ENCODE results near the gene ULK4.
A peak's percentile ranks its signal among the peaks of the same experiment; 100 is the strongest.

Gene ULK4

GRCh38 chr3:41961751-41962679, at the start of gene ULK4:
ULK4 (minus strand) TSS chr3:41962103; CDS start chr3:41954759, 7,344 bp downstream.
- Histone ChIP-seq H3K36me3 (ENCODE audit: insufficient read depth, low read length) (no peaks in the 10 kb centered on the region), H3K4me1 (ENCODE audit: insufficient read depth, low read length) (no peaks in the 10 kb centered on the region), H3K9ac (ENCODE audit: low read depth, low read length) (peak within 1 kb of the TSS; percentile 76; the same call in 1 of the 2 replicates), H3K9me3 (ENCODE audit: control insufficient read depth, insufficient read depth, low read length) (no peaks in the 10 kb centered on the region)

- no peaks in the 10 kb centered on the region for H3K9me3 ChIP-seq (ENCODE audit: control insufficient read depth, insufficient read depth, low read length)
- H3K9ac ChIP-seq (ENCODE audit: low read depth, low read length) = no peak overlapping the region
- H3K4me1 ChIP-seq (ENCODE audit: insufficient read depth, low read length) = 0 out of 2 replicates have a peak, but pooled peaks cover 5% of the 10 kb centered on the region
- H3K36me3 ChIP-seq (ENCODE audit: insufficient read depth, low read length) = no peaks in the 10 kb centered on the region
These were observed 48.6 kb upstream of the ULK4 start for GRCh38 chr3:42010530-42010929.

GRCh38 chr3:42009456-42009855, 47.6 kb upstream of the ULK4 start:
- Histone ChIP-seq H3K9me3 (ENCODE audit: control insufficient read depth, insufficient read depth, low read length) (no peaks in the 10 kb centered on the region), H3K4me1 (ENCODE audit: insufficient read depth, low read length) (0 out of 2 replicates have a peak, but pooled peaks cover 5% of the 10 kb centered on the region), H3K9ac (ENCODE audit: low read depth, low read length) (no peak overlapping the region), H3K36me3 (ENCODE audit: insufficient read depth, low read length) (no peaks in the 10 kb centered on the region)

GRCh38 chr3:42007785-42008184, 45.9 kb upstream of the ULK4 start:
- H3K4me1 ChIP-seq (ENCODE audit: insufficient read depth, low read length) = 0 out of 2 replicates have a peak, but pooled peaks cover 5% of the 10 kb centered on the region
- no peaks in the 10 kb centered on the region for H3K36me3 ChIP-seq (ENCODE audit: insufficient read depth, low read length)
- no peak overlapping the region for H3K9ac ChIP-seq (ENCODE audit: low read depth, low read length)
- H3K9me3 ChIP-seq (ENCODE audit: control insufficient read depth, insufficient read depth, low read length) = no peaks in the 10 kb centered on the region

- H3K36me3 ChIP-seq (ENCODE audit: insufficient read depth, low read length) = no peaks in the 10 kb centered on the region
- H3K4me1 ChIP-seq (ENCODE audit: insufficient read depth, low read length) = no peaks in the 10 kb centered on the region
- H3K9me3 ChIP-seq (ENCODE audit: control insufficient read depth, insufficient read depth, low read length) = no peaks in the 10 kb centered on the region
- H3K9ac ChIP-seq (ENCODE audit: low read depth, low read length) = no peak overlapping the region
These were observed 43.5 kb upstream of the ULK4 start for GRCh38 chr3:42005401-42005800.

- no peaks in the 10 kb centered on the region for H3K9me3 ChIP-seq (ENCODE audit: control insufficient read depth, insufficient read depth, low read length)
- no peaks in the 10 kb centered on the region for H3K4me1 ChIP-seq (ENCODE audit: insufficient read depth, low read length)
- no peaks in the 10 kb centered on the region for H3K36me3 ChIP-seq (ENCODE audit: insufficient read depth, low read length)
These were observed 40.9 kb upstream of the ULK4 start for GRCh38 chr3:42002790-42003189.

GRCh38 chr3:42001777-42002176, 39.9 kb upstream of the ULK4 start:
- no peaks in the 10 kb centered on the region for H3K36me3 ChIP-seq (ENCODE audit: insufficient read depth, low read length)
- no peaks in the 10 kb centered on the region for H3K9me3 ChIP-seq (ENCODE audit: control insufficient read depth, insufficient read depth, low read length)
- no peaks in the 10 kb centered on the region for H3K4me1 ChIP-seq (ENCODE audit: insufficient read depth, low read length)
- H3K9ac ChIP-seq (ENCODE audit: low read depth, low read length) = no peak overlapping the region

More at GRCh38 chr3:42002790-42003189, 40.9 kb upstream of the ULK4 start:
- no peak overlapping the region for H3K9ac ChIP-seq (ENCODE audit: low read depth, low read length)

- no peaks in the 10 kb centered on the region for H3K36me3 ChIP-seq (ENCODE audit: insufficient read depth, low read length)
- no peaks in the 10 kb centered on the region for H3K4me1 ChIP-seq (ENCODE audit: insufficient read depth, low read length)
- no peaks in the 10 kb centered on the region for H3K9me3 ChIP-seq (ENCODE audit: control insufficient read depth, insufficient read depth, low read length)
- no peak overlapping the region for H3K9ac ChIP-seq (ENCODE audit: low read depth, low read length)
These were observed 38.0 kb upstream of the ULK4 start for GRCh38 chr3:41999909-42000308.

GRCh38 chr3:41997702-41998550, 36.0 kb upstream of the ULK4 start:
- H3K9ac ChIP-seq (ENCODE audit: low read depth, low read length) = no peak overlapping the region
- H3K9me3 ChIP-seq (ENCODE audit: control insufficient read depth, insufficient read depth, low read length) = no peaks in the 10 kb centered on the region
- no peaks in the 10 kb centered on the region for H3K4me1 ChIP-seq (ENCODE audit: insufficient read depth, low read length)
- no peaks in the 10 kb centered on the region for H3K36me3 ChIP-seq (ENCODE audit: insufficient read depth, low read length)

- Histone ChIP-seq H3K4me1 (ENCODE audit: insufficient read depth, low read length) (no peaks in the 10 kb centered on the region), H3K9me3 (ENCODE audit: control insufficient read depth, insufficient read depth, low read length) (no peaks in the 10 kb centered on the region), H3K9ac (ENCODE audit: low read depth, low read length) (no peak overlapping the region), H3K36me3 (ENCODE audit: insufficient read depth, low read length) (no peaks in the 10 kb centered on the region)
These were observed 29.5 kb upstream of the ULK4 start for GRCh38 chr3:41991437-41991836.

GRCh38 chr3:41989518-41989917, 27.6 kb upstream of the ULK4 start:
- Histone ChIP-seq H3K9ac (ENCODE audit: low read depth, low read length) (no peak overlapping the region), H3K9me3 (ENCODE audit: control insufficient read depth, insufficient read depth, low read length) (no peaks in the 10 kb centered on the region), H3K36me3 (ENCODE audit: insufficient read depth, low read length) (no peaks in the 10 kb centered on the region), H3K4me1 (ENCODE audit: insufficient read depth, low read length) (no peaks in the 10 kb centered on the region)

GRCh38 chr3:41987627-41988026, 25.7 kb upstream of the ULK4 start:
- Histone ChIP-seq H3K4me1 (ENCODE audit: insufficient read depth, low read length) (no peaks in the 10 kb centered on the region), H3K9me3 (ENCODE audit: control insufficient read depth, insufficient read depth, low read length) (no peaks in the 10 kb centered on the region), H3K36me3 (ENCODE audit: insufficient read depth, low read length) (no peaks in the 10 kb centered on the region), H3K9ac (ENCODE audit: low read depth, low read length) (no peak overlapping the region)

GRCh38 chr3:41986561-41986960, 24.7 kb upstream of the ULK4 start:
- no peaks in the 10 kb centered on the region for H3K4me1 ChIP-seq (ENCODE audit: insufficient read depth, low read length)
- no peaks in the 10 kb centered on the region for H3K9me3 ChIP-seq (ENCODE audit: control insufficient read depth, insufficient read depth, low read length)
- no peaks in the 10 kb centered on the region for H3K36me3 ChIP-seq (ENCODE audit: insufficient read depth, low read length)
- no peak overlapping the region for H3K9ac ChIP-seq (ENCODE audit: low read depth, low read length)

GRCh38 chr3:41985018-41985417, 23.1 kb upstream of the ULK4 start:
- no peaks in the 10 kb centered on the region for H3K4me1 ChIP-seq (ENCODE audit: insufficient read depth, low read length)
- H3K36me3 ChIP-seq (ENCODE audit: insufficient read depth, low read length) = no peaks in the 10 kb centered on the region
- no peak overlapping the region for H3K9ac ChIP-seq (ENCODE audit: low read depth, low read length)
- H3K9me3 ChIP-seq (ENCODE audit: control insufficient read depth, insufficient read depth, low read length) = no peaks in the 10 kb centered on the region
